WERI-Rb-1 (cell line): ENCODE measurements around the gene TMEM132D.

Source experiments
- DNase-seq: peaks from one replicate; pipeline ENCODE4 v3.0.0-alpha.2; 2020
- H3K27ac ChIP-seq: fragments of 250-450 bp; sonication (Bioruptor Pico); 2 replicates; pipeline ENCODE4 v1.5.1; 2020; ENCODE audit warnings: mild to moderate bottlenecking, moderate library complexity
- H3K27me3 ChIP-seq: fragments of 250-450 bp; sonication (Bioruptor Pico); 2 replicates; pipeline ENCODE4 v1.5.1; 2021; ENCODE audit warnings: mild to moderate bottlenecking, low read depth, moderate library complexity; ENCODE audit not compliant: insufficient read depth, severe bottlenecking
- H3K36me3 ChIP-seq: fragments of 250-450 bp; sonication (Bioruptor Pico); 2 replicates; pipeline ENCODE4 v1.5.1; 2020; ENCODE audit warnings: mild to moderate bottlenecking, moderate library complexity
- H3K4me3 ChIP-seq: 2 replicates; pipeline ENCODE4 v1.5.1; 2011; ENCODE audit warnings: low read depth, mild to moderate bottlenecking, control low read depth, low read length
- H3K9me3 ChIP-seq: fragments of 250-450 bp; sonication (Bioruptor Pico); 2 replicates; pipeline ENCODE4 v1.5.1; 2021; ENCODE audit warnings: mild to moderate bottlenecking, moderate library complexity; ENCODE audit not compliant: severe bottlenecking
- TF ChIP-seq, protein P1 (sequence below): IDR thresholded peaks from 2 replicates; pipeline ENCODE4 v1.5.1; 2011; ENCODE audit warnings: low read depth, mild to moderate bottlenecking, control low read depth, inconsistent platforms, low read length

The TMEM132D gene

DNA sequence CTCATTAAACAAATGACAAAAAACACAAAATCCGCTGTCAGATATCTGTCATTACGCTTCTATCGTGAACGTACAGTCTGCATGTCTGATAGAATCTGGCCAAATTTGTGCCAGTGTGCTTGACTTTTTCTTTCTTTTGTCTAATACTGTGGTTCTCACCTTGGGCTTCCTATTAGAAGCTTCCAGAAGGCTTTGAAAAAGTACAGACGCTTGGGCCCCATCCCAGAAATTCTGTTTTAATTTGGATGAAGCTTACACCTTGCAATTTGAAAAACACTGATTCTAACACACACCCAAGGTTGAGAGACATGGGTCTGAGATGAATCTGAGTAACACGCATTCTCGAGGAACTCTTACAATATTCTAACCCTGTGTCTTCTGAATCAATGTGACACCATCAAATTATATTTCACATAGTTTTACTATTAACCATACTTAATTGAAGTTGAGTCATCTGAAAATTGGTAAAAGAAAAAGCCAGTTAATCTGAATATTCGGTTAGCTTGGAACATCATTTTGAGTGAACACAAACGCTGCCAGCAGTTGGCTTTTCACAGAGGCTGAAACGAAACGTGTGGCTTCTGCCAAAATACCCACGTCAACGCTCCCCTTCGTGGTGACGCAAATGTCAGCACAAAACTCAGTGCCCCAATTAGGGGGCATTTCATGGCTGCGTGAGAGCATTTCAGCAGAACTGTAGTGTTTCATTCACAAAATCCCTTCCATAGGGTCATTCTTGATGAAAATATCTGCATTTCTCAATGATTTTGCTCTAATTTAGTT lies 420.5 kb downstream of the TMEM132D start:
- H3K27ac ChIP-seq: no peak overlapping the region
- TF ChIP-seq, protein P1, sequence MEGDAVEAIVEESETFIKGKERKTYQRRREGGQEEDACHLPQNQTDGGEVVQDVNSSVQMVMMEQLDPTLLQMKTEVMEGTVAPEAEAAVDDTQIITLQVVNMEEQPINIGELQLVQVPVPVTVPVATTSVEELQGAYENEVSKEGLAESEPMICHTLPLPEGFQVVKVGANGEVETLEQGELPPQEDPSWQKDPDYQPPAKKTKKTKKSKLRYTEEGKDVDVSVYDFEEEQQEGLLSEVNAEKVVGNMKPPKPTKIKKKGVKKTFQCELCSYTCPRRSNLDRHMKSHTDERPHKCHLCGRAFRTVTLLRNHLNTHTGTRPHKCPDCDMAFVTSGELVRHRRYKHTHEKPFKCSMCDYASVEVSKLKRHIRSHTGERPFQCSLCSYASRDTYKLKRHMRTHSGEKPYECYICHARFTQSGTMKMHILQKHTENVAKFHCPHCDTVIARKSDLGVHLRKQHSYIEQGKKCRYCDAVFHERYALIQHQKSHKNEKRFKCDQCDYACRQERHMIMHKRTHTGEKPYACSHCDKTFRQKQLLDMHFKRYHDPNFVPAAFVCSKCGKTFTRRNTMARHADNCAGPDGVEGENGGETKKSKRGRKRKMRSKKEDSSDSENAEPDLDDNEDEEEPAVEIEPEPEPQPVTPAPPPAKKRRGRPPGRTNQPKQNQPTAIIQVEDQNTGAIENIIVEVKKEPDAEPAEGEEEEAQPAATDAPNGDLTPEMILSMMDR: no peak
- no peaks in the 10 kb centered on the region for H3K27me3 ChIP-seq
- H3K9me3 ChIP-seq: no peaks in the 10 kb centered on the region
- no peak overlapping the region for H3K4me3 ChIP-seq
- no peaks in the 10 kb centered on the region for H3K36me3 ChIP-seq
- DNase-seq: no peak

DNA sequence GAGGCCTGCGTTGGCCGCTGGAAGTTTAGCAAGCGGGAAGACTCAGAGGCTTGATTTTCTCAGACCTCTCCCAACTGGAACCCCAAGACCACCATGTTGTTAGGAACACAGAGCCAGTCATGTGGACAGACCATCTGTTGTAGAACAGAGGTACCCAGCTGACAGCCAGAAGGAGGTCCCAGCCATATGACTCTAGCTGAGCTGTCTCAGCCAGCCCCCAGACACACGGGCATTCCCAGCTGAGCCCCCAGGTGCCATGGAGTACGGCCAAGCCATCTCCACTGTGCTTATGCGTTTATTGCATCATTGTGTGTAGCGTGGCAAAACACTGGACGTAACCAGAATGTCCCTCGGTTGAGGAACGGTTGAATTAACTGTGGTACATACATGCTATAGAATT lies 421.9 kb downstream of the TMEM132D start:
- Histone ChIP-seq H3K27ac (no peak overlapping the region), H3K9me3 (no peaks in the 10 kb centered on the region), H3K27me3 (no peaks in the 10 kb centered on the region), H3K4me3 (no peak overlapping the region), H3K36me3 (no peaks in the 10 kb centered on the region)
- TF ChIP-seq, protein P1: no peak
- no peak for DNase-seq

DNA sequence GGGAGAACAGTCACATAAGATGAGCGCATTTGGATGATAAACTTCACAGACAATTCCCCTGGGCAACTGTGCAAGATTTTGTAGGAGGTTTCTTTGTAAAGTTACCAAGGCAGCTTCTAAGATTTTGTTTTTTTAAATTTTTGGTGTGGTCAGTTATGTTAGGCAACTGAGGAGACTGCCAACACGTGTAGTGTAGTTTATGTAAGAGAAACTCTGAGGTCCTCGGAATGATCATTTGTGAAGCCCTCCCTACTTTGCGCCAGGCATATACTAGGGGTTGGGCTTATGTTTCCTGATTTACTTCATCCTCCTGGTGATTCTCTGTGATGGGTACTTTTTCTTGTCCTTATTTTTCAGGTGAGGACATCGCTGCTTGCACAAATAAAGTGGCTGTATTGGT lies 433.6 kb downstream of the TMEM132D start:
- H3K27me3 ChIP-seq: no peaks in the 10 kb centered on the region
- no peak overlapping the region for H3K4me3 ChIP-seq
- TF ChIP-seq, protein P1: no peak
- no peak overlapping the region for H3K27ac ChIP-seq
- DNase-seq: no peak
- no peaks in the 10 kb centered on the region for H3K9me3 ChIP-seq
- no peaks in the 10 kb centered on the region for H3K36me3 ChIP-seq

DNA sequence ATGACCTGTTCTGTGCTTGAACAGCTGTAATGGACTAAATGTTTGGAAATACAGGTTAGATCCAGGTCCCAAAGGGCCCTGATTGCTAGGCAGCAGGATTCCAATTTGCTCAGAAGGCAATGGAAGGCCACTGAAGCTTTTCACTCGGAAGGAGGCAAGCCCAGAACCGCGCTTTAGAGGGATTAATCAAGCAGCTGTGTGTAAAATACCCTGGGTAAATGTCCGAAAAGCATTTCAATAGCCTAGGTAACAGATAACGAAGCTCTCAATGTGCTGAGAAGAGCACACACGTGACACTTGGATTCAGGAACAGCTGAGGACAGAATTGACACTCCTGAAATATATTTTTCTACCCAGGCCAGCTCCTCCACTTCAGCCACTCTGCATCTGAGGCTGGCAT lies 436.1 kb downstream of the TMEM132D start:
- no peak for DNase-seq
- no peaks in the 10 kb centered on the region for H3K9me3 ChIP-seq
- no peak overlapping the region for H3K4me3 ChIP-seq
- no peaks in the 10 kb centered on the region for H3K36me3 ChIP-seq
- TF ChIP-seq, protein P1: no peak
- no peak overlapping the region for H3K27ac ChIP-seq
- H3K27me3 ChIP-seq: no peaks in the 10 kb centered on the region

DNA sequence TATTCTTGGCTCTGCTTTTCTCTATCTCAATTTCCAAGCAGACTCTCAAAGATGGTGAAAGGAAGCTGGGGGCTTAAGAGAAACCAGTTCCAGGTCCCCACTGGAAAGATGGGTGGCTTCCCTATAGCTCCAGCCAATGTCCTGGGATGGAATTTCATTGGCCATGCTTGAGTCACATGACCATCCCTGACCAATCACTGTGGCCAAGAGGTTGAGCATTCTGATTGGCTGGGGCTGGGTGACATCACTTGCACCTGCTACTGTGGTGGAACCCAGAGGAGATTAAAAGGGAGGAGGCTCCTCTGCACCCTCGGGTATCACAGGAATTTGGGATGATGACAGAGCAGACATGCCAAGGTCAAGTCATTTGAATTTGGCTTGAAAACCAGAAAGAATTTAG lies 436.5 kb downstream of the TMEM132D start:
- Histone ChIP-seq H3K4me3 (no peak overlapping the region), H3K9me3 (no peaks in the 10 kb centered on the region), H3K27me3 (no peaks in the 10 kb centered on the region), H3K27ac (no peak overlapping the region), H3K36me3 (no peaks in the 10 kb centered on the region)
- TF ChIP-seq, protein P1: no peak
- DNase-seq: no peak

DNA sequence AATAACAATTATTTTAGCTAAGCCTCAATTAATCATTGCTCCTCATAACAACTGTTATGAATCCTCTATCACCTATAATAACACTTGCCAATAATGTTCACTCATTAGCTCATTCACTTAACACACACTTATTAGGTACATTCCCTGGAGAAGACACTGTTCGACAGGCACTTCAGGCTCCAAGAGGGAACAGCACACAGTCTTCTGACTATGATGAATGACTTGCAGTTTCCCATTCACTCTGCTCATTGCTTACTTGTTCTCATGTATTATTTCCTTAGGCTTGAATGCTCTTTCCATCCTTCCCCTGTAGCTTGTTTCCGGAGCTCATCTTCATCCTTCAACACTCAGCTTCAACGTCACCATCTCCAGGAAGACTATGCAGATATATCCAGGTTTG lies 437.3 kb downstream of the TMEM132D start:
- Histone ChIP-seq H3K27me3 (no peaks in the 10 kb centered on the region), H3K36me3 (no peaks in the 10 kb centered on the region), H3K9me3 (no peaks in the 10 kb centered on the region), H3K4me3 (no peak overlapping the region), H3K27ac (no peak overlapping the region)
- DNase-seq: no peak
- TF ChIP-seq, protein P1: no peak
